HPDE6-E6E7 (cell line): Measurements from ENCODE around the gene STT3A.

Experiments
- DNase-seq: peaks from one replicate; pipeline ENCODE4 v3.0.0; 2011; ENCODE audit warnings: missing footprints; ENCODE audit errors: extremely low spot score

Gene STT3A

GRCh38 chr11:125663910-125664309 is 71.3 kb downstream of the STT3A start:
- no peak for DNase-seq

DNA sequence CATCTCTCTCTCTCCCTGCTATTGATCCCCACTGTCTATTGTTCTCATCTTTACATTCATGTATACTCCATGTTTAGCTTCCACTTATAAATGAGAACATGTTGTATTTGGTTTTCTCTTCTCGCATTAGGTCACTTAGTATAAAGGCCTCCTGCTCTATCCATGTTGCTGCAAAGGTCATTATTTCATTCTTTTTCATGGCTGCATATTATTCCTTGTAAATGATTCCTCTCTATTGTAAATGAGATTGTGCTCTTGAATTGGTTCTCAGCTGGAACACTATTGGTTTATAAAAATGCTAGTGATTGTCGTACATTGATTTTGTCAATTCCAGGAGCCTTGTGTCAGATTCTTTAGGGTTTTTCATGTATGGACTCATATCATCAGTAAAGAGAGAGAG is 74.5 kb downstream of the STT3A start:
- no peak for DNase-seq

DNA sequence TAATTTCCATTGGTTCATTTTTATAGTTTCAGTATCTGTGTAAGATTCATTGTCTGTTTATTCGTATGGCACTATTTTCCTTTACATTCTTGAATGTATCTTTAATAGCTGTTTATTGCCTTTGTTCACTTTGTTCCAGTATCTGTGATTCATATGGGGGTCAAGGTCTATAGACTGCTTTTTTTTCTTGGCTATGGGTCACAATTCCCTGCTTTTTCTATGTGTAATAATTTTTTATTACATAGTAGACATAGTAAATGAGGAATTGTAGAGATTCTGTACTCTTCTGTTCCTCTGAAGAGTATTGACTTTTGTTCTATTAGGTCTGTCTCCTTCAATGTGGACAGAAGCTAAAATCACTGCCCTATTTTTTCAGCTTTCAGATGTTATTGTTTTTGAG is 77.5 kb downstream of the STT3A start:
- no peak for DNase-seq

- no peak for DNase-seq
Measured at GRCh38 chr11:125671561-125671960, 78.9 kb downstream of the STT3A start.
